ENCODE measurements around the gene HNRNPH1. TPM values are rescaled to one million over a fixed set of nuclear protein-coding genes. Genes with fewer than 3 reads are reported as not detected.
"Not testable (repeated sequence)": the region's sequence is repeated elsewhere in the genome, so short reads cannot be mapped to it uniquely, and the experiment has no call there.

HNRNPH1 gene
- 828 and 1,009 TPM in 2 replicates for total RNA-seq (2014; rRNA removed; shearing (Covaris generic))

- Histone ChIP-seq H3K9me3 (replicated peaks) (no peaks in the 10 kb centered on the region), H3K4me3 (peak within 1 kb of the TSS; percentile 88), H3K27ac (peak within 1 kb of the TSS; percentile 98), H3K27me3 (no peaks in the 10 kb centered on the region), H3K4me1 (peaks cover 6% of the 10 kb centered on the region; the same call in 1 of the 2 replicates), H3K36me3 (peaks cover 50% of the 10 kb centered on the region)
- peak; percentile 99 for DNase-seq
Measured at GRCh38 chr5:179623003-179623905, at the start of gene HNRNPH1. TSS of gene HNRNPH1 (minus strand) at chr5:179623671. CDS start at chr5:179623133, 538 bp downstream.

GRCh38 chr5:179668391-179668790 is 44.9 kb upstream of the HNRNPH1 start:
- Histone ChIP-seq H3K4me1 (no peaks in the 10 kb centered on the region), H3K36me3 (no peaks in the 10 kb centered on the region; the same call in 1 of the 2 replicates), H3K4me3 (no peak overlapping the region), H3K27ac (no peak overlapping the region), H3K27me3 (no peaks in the 10 kb centered on the region), H3K9me3 (replicated peaks) (no peaks in the 10 kb centered on the region)
- peak; percentile 16 to 56 for DNase-seq

- not testable (repeated sequence) for H3K27me3 ChIP-seq; H3K4me3 ChIP-seq; H3K36me3 ChIP-seq; DNase-seq; H3K27ac ChIP-seq; H3K9me3 ChIP-seq (replicated peaks); H3K4me1 ChIP-seq
Measured at GRCh38 chr5:179661647-179662046, 38.2 kb upstream of the HNRNPH1 start.

- peak in 1 of 2 experiments; percentile 19 for DNase-seq
- H3K9me3 ChIP-seq (replicated peaks); H3K36me3 ChIP-seq; H3K27me3 ChIP-seq; H3K27ac ChIP-seq; H3K4me1 ChIP-seq: not testable (repeated sequence)
- peak overlapping the region; percentile 60 for H3K4me3 ChIP-seq
Measured at GRCh38 chr5:179658179-179658856, 34.8 kb upstream of the HNRNPH1 start.

GRCh38 chr5:179657302-179658178 is 34.1 kb upstream of the HNRNPH1 start:
- not testable (repeated sequence) for H3K27me3 ChIP-seq; H3K27ac ChIP-seq; H3K9me3 ChIP-seq (replicated peaks); H3K36me3 ChIP-seq; H3K4me1 ChIP-seq; H3K4me3 ChIP-seq
- DNase-seq = peak in 1 of 2 experiments; percentile 42

- H3K27ac ChIP-seq; H3K27me3 ChIP-seq; H3K4me3 ChIP-seq; H3K4me1 ChIP-seq; H3K9me3 ChIP-seq (replicated peaks); H3K36me3 ChIP-seq; DNase-seq: not testable (repeated sequence)
Measured at GRCh38 chr5:179653135-179653534, 29.7 kb upstream of the HNRNPH1 start.

GRCh38 chr5:179650245-179650644 is 26.8 kb upstream of the HNRNPH1 start:
- H3K9me3 ChIP-seq (replicated peaks); H3K4me1 ChIP-seq; DNase-seq; H3K36me3 ChIP-seq; H3K4me3 ChIP-seq; H3K27me3 ChIP-seq; H3K27ac ChIP-seq: not testable (repeated sequence)

- not testable (repeated sequence) for H3K36me3 ChIP-seq; H3K4me3 ChIP-seq; H3K27me3 ChIP-seq; H3K4me1 ChIP-seq; H3K9me3 ChIP-seq (replicated peaks); H3K27ac ChIP-seq
- peak; percentile 25 to 51 for DNase-seq
Measured at GRCh38 chr5:179649166-179649703, 25.8 kb upstream of the HNRNPH1 start.

- Histone ChIP-seq H3K36me3 (no peaks in the 10 kb centered on the region), H3K27me3 (no peaks in the 10 kb centered on the region), H3K4me1 (no peaks in the 10 kb centered on the region), H3K9me3 (replicated peaks) (no peaks in the 10 kb centered on the region), H3K4me3 (no peak overlapping the region), H3K27ac (no peak overlapping the region)
- no peak for DNase-seq
Measured at GRCh38 chr5:179648410-179648809, 24.9 kb upstream of the HNRNPH1 start.

- not testable (repeated sequence) for H3K4me3 ChIP-seq; H3K27me3 ChIP-seq; DNase-seq; H3K27ac ChIP-seq; H3K36me3 ChIP-seq; H3K4me1 ChIP-seq; H3K9me3 ChIP-seq (replicated peaks)
Measured at GRCh38 chr5:179644766-179645165, 21.3 kb upstream of the HNRNPH1 start.

- not testable (repeated sequence) for H3K27me3 ChIP-seq; H3K9me3 ChIP-seq (replicated peaks); H3K36me3 ChIP-seq; H3K4me1 ChIP-seq; H3K4me3 ChIP-seq; H3K27ac ChIP-seq; DNase-seq
Measured at GRCh38 chr5:179643141-179643920, 19.9 kb upstream of the HNRNPH1 start.

GRCh38 chr5:179642626-179643025 is 19.2 kb upstream of the HNRNPH1 start:
- not testable (repeated sequence) for H3K4me3 ChIP-seq; H3K36me3 ChIP-seq; H3K27me3 ChIP-seq; H3K27ac ChIP-seq; H3K9me3 ChIP-seq (replicated peaks); DNase-seq; H3K4me1 ChIP-seq

- not testable (repeated sequence) for H3K4me3 ChIP-seq; H3K27me3 ChIP-seq; H3K4me1 ChIP-seq; H3K27ac ChIP-seq; DNase-seq; H3K9me3 ChIP-seq (replicated peaks); H3K36me3 ChIP-seq
Measured at GRCh38 chr5:179641745-179642144, 18.3 kb upstream of the HNRNPH1 start.

- H3K4me3 ChIP-seq; H3K27me3 ChIP-seq; H3K9me3 ChIP-seq (replicated peaks); H3K4me1 ChIP-seq; H3K36me3 ChIP-seq; DNase-seq; H3K27ac ChIP-seq: not testable (repeated sequence)
Measured at GRCh38 chr5:179639296-179639695, 15.8 kb upstream of the HNRNPH1 start.
